ENCODE results near the gene PPP4R2.

Gene PPP4R2

DNA sequence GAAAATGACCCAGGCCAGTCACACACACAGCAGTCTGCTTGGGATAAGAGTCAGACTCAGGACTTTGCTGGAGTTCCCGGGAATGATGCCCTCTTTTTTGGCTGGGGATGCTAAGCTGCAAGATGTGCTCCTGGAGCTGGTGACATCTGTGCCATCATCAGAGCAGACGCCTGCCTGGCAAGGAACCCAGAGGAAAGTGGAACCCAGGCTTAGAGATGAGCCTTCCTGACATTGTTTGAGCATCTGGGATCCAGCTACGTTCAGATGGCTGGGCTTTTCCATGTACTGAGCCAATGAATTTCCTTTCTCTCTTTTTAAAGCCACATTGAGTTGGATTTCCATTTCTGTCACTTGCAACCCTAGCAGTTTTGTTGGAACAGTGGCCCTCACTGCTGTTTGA is 118.1 kb downstream of the PPP4R2 start:
- DNase-seq (ENCODE audit: low read depth in 2 of 2): no peak

DNA sequence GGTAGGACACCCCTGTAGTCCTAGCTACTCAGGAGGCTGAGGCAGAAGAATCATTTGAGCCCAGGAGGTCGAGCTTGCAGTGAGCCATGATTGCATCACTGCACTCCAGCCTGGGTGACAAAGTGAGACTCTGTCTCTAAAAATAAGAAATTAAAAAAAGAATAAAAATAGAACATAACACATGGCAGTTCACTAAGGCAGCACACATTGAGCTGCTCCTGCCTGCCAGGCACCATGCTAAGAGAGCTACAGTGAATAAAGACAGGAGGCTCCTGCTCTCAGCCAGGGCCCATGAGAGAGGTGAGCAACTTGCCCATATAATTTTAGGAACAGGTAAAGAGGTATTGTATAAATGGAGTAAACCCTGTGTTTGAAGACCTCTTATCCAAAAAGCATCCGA is 119.2 kb downstream of the PPP4R2 start:
- no peak for DNase-seq (ENCODE audit: low read depth in 2 of 2)

Measured in stimulated activated CD4-positive, alpha-beta T cell treated with anti-CD3 and anti-CD28 coated beads, Interleukin-1b, Interleukin-23, amount 100 ng/mL, for 4 hours (primary cell).